Measurements from ENCODE around the gene DDX51.

GRCh38 chr12:132138941-132139871, 4.9 kb downstream of the DDX51 start:
- TF ChIP-seq TEAD4 (IDR thresholded peaks at IDR 0.05) (no peak), REST (IDR thresholded peaks at IDR 0.05; ENCODE audit: low read depth) (no peak), CREB1 (IDR thresholded peaks at IDR 0.05; ENCODE audit: low read depth) (no peak), RAD21 (IDR thresholded peaks at IDR 0.05; ENCODE audit: low read depth) (no peak), YY1 (IDR thresholded peaks at IDR 0.05; ENCODE audit: low read depth) (no peak), EP300 (IDR thresholded peaks at IDR 0.05; ENCODE audit: borderline replicate concordance) (no peak), MAX (IDR thresholded peaks at IDR 0.05) (no peak), ZBTB7A (IDR thresholded peaks at IDR 0.05; ENCODE audit: low read depth) (no peak), TAF1 (IDR thresholded peaks at IDR 0.05; ENCODE audit: low read depth) (no peak), FOXM1 (IDR thresholded peaks at IDR 0.05; ENCODE audit: borderline replicate concordance, low read depth) (no peak), TCF12 (IDR thresholded peaks at IDR 0.05; ENCODE audit: low read depth) (no peak)
